HEK293 (cell line): ENCODE results near the gene NIPAL1.

Experiments
- CTCF ChIA-PET: fragments of 350-600 bp; formaldehyde crosslinking; extraction: SDS; loops from one replicate; lab custom pipeline; 2021; ENCODE audit warnings: antibody characterized with exemption; lab: Yijun Ruan, JAX
- POLR2A ChIA-PET: fragments of 300-600 bp; formaldehyde crosslinking; extraction: SDS; loops from one replicate; lab custom pipeline; 2020; ENCODE audit warnings: antibody characterized with exemption, inconsistent platforms; lab: Yijun Ruan, JAX
- H3K27ac ChIP-seq: fragments of 200-500 bp; sonication (Bioruptor generic); 2 replicates; pipeline ENCODE4 v1.5.1; 2014; ENCODE audit warnings: low read depth, low read length, control low read depth, inconsistent platforms; ENCODE audit errors: extremely low read depth
- H3K36me3 ChIP-seq, 2 experiments: fragments of 200-500 bp in 1 of 2; sonication (Bioruptor generic) in 1 of 2; 1 replicate in 1 of 2; 2 replicates in 1 of 2; pipeline ENCODE4 v1.5.1; 2014 to 2017; ENCODE audit warnings: inconsistent platforms in 2 of 2, low read length in 2 of 2; ENCODE audit not compliant: control insufficient read depth in 2 of 2, insufficient read depth in 1 of 2
- H3K4me1 ChIP-seq: fragments of 200-500 bp; sonication (Bioruptor generic); 2 replicates; pipeline ENCODE4 v1.5.1; 2014; ENCODE audit warnings: mild to moderate bottlenecking, low read length, inconsistent platforms; ENCODE audit not compliant: control insufficient read depth, insufficient read depth
- H3K4me3 ChIP-seq: 2 replicates; pipeline ENCODE4 v1.5.1; 2011; ENCODE audit warnings: low read depth, mild to moderate bottlenecking, control low read depth, low read length, moderate library complexity
- H3K9me3 ChIP-seq: fragments of 200-500 bp; sonication (Bioruptor generic); 2 replicates; pipeline ENCODE4 v1.5.1; 2014; ENCODE audit warnings: low read depth, low read length, inconsistent platforms; ENCODE audit not compliant: control insufficient read depth, insufficient read depth
- AEBP2 ChIP-seq: fragments of 450-650 bp; formaldehyde crosslinking; IDR thresholded peaks from 2 replicates; pipeline ENCODE4 v1.5.1; 2016; ENCODE audit warnings: missing biosample characterization, missing genetic modification characterization, borderline replicate concordance
- EGR2 ChIP-seq: fragments of 450-650 bp; formaldehyde crosslinking; IDR thresholded peaks from 2 replicates; pipeline ENCODE4 v1.5.1; 2016; ENCODE audit warnings: low read depth, missing biosample characterization, missing genetic modification characterization
- HIC1 ChIP-seq: fragments of 450-650 bp; formaldehyde crosslinking; IDR thresholded peaks from 2 replicates; pipeline ENCODE4 v1.5.1; 2016; ENCODE audit warnings: missing biosample characterization, missing genetic modification characterization
- KLF1 ChIP-seq: fragments of 450-650 bp; formaldehyde crosslinking; IDR thresholded peaks from 2 replicates; pipeline ENCODE4 v1.5.1; 2016; ENCODE audit warnings: missing biosample characterization, missing genetic modification characterization
- KLF8 ChIP-seq: fragments of 450-650 bp; formaldehyde crosslinking; IDR thresholded peaks from 2 replicates; pipeline ENCODE4 v1.5.1; 2016; ENCODE audit warnings: missing biosample characterization, missing genetic modification characterization
- MYNN ChIP-seq: fragments of 450-650 bp; formaldehyde crosslinking; IDR thresholded peaks from 2 replicates; pipeline ENCODE4 v1.5.1; 2016; ENCODE audit warnings: missing biosample characterization, missing genetic modification characterization, borderline replicate concordance
- SP2 ChIP-seq: fragments of 450-650 bp; formaldehyde crosslinking; IDR thresholded peaks from 2 replicates; pipeline ENCODE4 v1.5.1; 2016; ENCODE audit warnings: missing biosample characterization, missing genetic modification characterization
- YY2 ChIP-seq: fragments of 450-650 bp; formaldehyde crosslinking; IDR thresholded peaks from 2 replicates; pipeline ENCODE4 v1.5.1; 2016; ENCODE audit warnings: missing biosample characterization, missing genetic modification characterization
- ZBTB11 ChIP-seq: fragments of 450-650 bp; formaldehyde crosslinking; conservative IDR thresholded peaks from 2 replicates; pipeline ENCODE4 v1.5.1; 2016; ENCODE audit warnings: low read depth, missing biosample characterization, missing genetic modification characterization
- ZBTB20 ChIP-seq: fragments of 450-650 bp; formaldehyde crosslinking; IDR thresholded peaks from 2 replicates; pipeline ENCODE4 v1.5.1; 2016; ENCODE audit warnings: missing biosample characterization, missing genetic modification characterization
- ZBTB48 ChIP-seq: fragments of 450-650 bp; formaldehyde crosslinking; IDR thresholded peaks from 2 replicates; pipeline ENCODE4 v1.5.1; 2016; ENCODE audit warnings: missing biosample characterization, missing genetic modification characterization
- ZNF114 ChIP-seq: fragments of 450-650 bp; formaldehyde crosslinking; IDR thresholded peaks from 2 replicates; pipeline ENCODE4 v1.5.0; 2017; ENCODE audit warnings: missing biosample characterization, missing genetic modification characterization
- ZNF211 ChIP-seq: fragments of 450-650 bp; formaldehyde crosslinking; IDR thresholded peaks from 2 replicates; pipeline ENCODE4 v1.5.1; 2016; ENCODE audit warnings: low read depth, missing biosample characterization, missing genetic modification characterization
- ZNF214 ChIP-seq: fragments of 450-650 bp; formaldehyde crosslinking; IDR thresholded peaks from 2 replicates; pipeline ENCODE4 v1.5.1; 2017; ENCODE audit warnings: missing biosample characterization, mild to moderate bottlenecking, missing genetic modification characterization, borderline replicate concordance
- ZNF362 ChIP-seq: fragments of 450-650 bp; formaldehyde crosslinking; IDR thresholded peaks from 2 replicates; pipeline ENCODE4 v1.5.1; 2016; ENCODE audit warnings: missing biosample characterization, missing genetic modification characterization
- ZNF366 ChIP-seq: fragments of 450-650 bp; formaldehyde crosslinking; conservative IDR thresholded peaks from 2 replicates; pipeline ENCODE4 v1.5.1; 2016; ENCODE audit warnings: missing biosample characterization, missing genetic modification characterization
- ZNF449 ChIP-seq: fragments of 450-650 bp; formaldehyde crosslinking; IDR thresholded peaks from 2 replicates; pipeline ENCODE4 v1.5.1; 2017; ENCODE audit warnings: missing biosample characterization, mild to moderate bottlenecking, missing genetic modification characterization, moderate library complexity
- ZNF510 ChIP-seq: fragments of 450-650 bp; formaldehyde crosslinking; IDR thresholded peaks from 2 replicates; pipeline ENCODE4 v1.5.1; 2018; ENCODE audit warnings: mild to moderate bottlenecking, missing genetic modification characterization, missing biosample characterization; ENCODE audit not compliant: insufficient replicate concordance
- ZNF514 ChIP-seq: fragments of 450-650 bp; formaldehyde crosslinking; IDR thresholded peaks from 2 replicates; pipeline ENCODE4 v1.5.1; 2016; ENCODE audit warnings: missing biosample characterization, missing genetic modification characterization
- ZNF596 ChIP-seq: fragments of 450-650 bp; IDR thresholded peaks from 2 replicates; pipeline ENCODE4 v1.5.0; 2018; ENCODE audit warnings: missing biosample characterization, mild to moderate bottlenecking, missing genetic modification characterization, moderate library complexity
- ZNF600 ChIP-seq: fragments of 450-650 bp; formaldehyde crosslinking; IDR thresholded peaks from 2 replicates; pipeline ENCODE4 v1.5.1; 2016; ENCODE audit warnings: missing biosample characterization, missing genetic modification characterization
- ZNF654 ChIP-seq: fragments of 450-650 bp; formaldehyde crosslinking; IDR thresholded peaks from 2 replicates; pipeline ENCODE4 v1.5.1; 2016; ENCODE audit warnings: low read depth, missing biosample characterization, missing genetic modification characterization
- ZSCAN16 ChIP-seq: fragments of 450-650 bp; formaldehyde crosslinking; IDR thresholded peaks from 2 replicates; pipeline ENCODE4 v1.5.1; 2016; ENCODE audit warnings: missing biosample characterization, missing genetic modification characterization
- ZSCAN23 ChIP-seq: fragments of 450-650 bp; formaldehyde crosslinking; IDR thresholded peaks from 2 replicates; pipeline ENCODE4 v1.5.1; 2016; ENCODE audit warnings: missing biosample characterization, missing genetic modification characterization
- ZXDB ChIP-seq: fragments of 450-650 bp; formaldehyde crosslinking; IDR thresholded peaks from 2 replicates; pipeline ENCODE4 v1.5.1; 2016; ENCODE audit warnings: missing biosample characterization, missing genetic modification characterization

Gene NIPAL1

GRCh38 chr4:48039561-48039960 is 23.0 kb downstream of the NIPAL1 start:
- Histone ChIP-seq H3K36me3 (peaks cover 0 to 14% of the 10 kb centered on the region in 2 experiments; a peak in 1 of 3 replicates), H3K9me3 (no peaks in the 10 kb centered on the region), H3K4me1 (no peaks in the 10 kb centered on the region)
- no peak for TF ChIP-seq ZNF510 (tag by site-specific recombination)
- no peak for TF ChIP-seq ZSCAN16 (tag by site-specific recombination)
- TF ChIP-seq ZNF514 (tag by site-specific recombination): no peak
- no peak for TF ChIP-seq ZNF654
- no peak for TF ChIP-seq AEBP2 (tag by site-specific recombination)
- TF ChIP-seq MYNN (tag by site-specific recombination): no peak
- no peak for TF ChIP-seq KLF1 (tag by site-specific recombination)
- TF ChIP-seq ZNF211 (tag by site-specific recombination): no peak
- no peak for TF ChIP-seq HIC1 (tag by site-specific recombination)
- no peak for TF ChIP-seq YY2
- no peak for TF ChIP-seq SP2
- TF ChIP-seq, all 188 proteins: peak for 0
- CTCF ChIA-PET: no interaction called here
- Histone ChIP-seq H3K4me3 (no peak overlapping the region), H3K27ac (no peak overlapping the region)
- POLR2A ChIA-PET: no interaction called here

GRCh38 chr4:48041535-48042137 is 25.1 kb downstream of the NIPAL1 start:
- Histone ChIP-seq H3K36me3 (no peaks in the 10 kb centered on the region), H3K9me3 (no peaks in the 10 kb centered on the region), H3K27ac (no peak overlapping the region), H3K4me1 (no peaks in the 10 kb centered on the region), H3K4me3 (no peak overlapping the region)
- ChIA-PET POLR2A (no interaction called here), CTCF (interaction anchor here (1.4 to 2.0 kb wide), 2 partner anchors 7 to 46 kb away, joined by 5 to 7 read pairs; no protein-coding TSS in a partner anchor)
- TF ChIP-seq ZNF596 (tag by site-specific recombination) (no peak), ZNF366 (tag by site-specific recombination) (no peak), ZNF600 (tag by site-specific recombination) (no peak), ZNF362 (tag by site-specific recombination) (no peak), ZBTB48 (tag by site-specific recombination) (no peak), ZBTB20 (tag by site-specific recombination) (no peak), KLF8 (no peak), ZXDB (tag by site-specific recombination) (no peak), ZNF114 (tag by site-specific recombination) (no peak), ZBTB11 (no peak), ZSCAN23 (tag by site-specific recombination) (no peak), ZNF449 (no peak), EGR2 (tag by site-specific recombination) (no peak), ZNF214 (tag by site-specific recombination) (no peak)
